CD4-positive, alpha-beta T cell treated with Interleukin-10 for 1 hour (primary cell): ENCODE data around the gene BACE2.

ENCODE experiments used
- DNase-seq: peaks from one replicate; pipeline ENCODE4 v3.0.0-alpha.2; 2020

BACE2 gene

DNA sequence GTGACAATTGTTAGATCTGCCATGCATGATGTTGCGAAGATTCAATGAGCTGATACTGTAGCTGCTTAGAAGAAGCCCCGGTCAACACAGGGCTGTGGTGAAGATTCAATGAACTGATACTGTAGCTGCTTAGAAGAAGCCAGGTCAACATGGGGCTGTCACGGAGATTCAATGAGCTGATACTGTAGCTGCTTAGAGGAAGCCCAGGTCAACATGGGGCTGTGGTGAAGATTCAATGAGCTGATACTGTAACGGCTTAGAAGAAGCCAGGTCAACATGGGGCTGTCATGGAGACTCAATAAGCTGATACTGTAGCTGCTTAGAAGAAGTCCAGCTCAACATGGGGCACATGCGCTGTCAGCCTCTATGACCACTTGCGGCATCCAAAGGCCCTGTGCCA is 18.8 kb upstream of the BACE2 start:
- DNase-seq, result no peak

DNA sequence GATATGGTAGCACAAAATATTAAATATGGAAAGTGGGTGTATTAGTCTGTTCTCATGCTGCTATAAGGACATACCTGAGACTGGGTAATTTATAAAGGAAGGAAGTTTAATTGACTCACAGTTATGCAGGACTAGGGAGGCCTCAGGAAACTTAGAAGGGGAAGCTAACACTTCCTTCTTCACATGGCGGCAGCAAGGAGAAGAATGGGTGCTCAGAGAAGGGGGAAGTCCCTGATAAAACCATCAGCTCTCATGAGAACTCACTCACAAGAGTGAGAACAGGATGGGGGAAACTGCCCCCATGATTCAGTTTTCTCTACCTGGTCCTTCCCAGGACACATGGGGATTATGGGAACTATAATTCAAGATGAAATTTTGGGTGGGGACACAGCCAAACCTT is 15.8 kb upstream of the BACE2 start:
- no peak for DNase-seq

DNA sequence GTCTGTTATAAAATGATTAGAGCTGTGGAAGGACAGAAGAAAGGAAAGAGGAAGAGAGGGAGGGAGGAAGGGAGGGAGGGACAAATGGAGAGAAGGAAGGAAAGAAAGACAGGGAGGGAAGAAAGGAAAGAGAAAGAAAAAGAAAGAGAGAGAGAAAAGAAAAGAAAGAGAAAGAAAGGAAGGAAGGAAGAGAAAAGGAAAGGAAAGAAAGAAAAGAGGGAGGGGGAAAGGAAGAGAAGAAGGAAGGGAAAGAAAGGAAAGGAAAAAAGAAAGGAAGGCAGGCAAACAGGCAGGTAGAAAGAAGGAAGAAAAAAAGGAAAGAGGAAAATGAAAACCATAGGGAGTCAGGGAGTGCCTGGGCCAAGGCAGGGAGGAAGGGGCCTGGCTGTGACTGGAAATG is 14.5 kb upstream of the BACE2 start:
- no peak for DNase-seq

DNA sequence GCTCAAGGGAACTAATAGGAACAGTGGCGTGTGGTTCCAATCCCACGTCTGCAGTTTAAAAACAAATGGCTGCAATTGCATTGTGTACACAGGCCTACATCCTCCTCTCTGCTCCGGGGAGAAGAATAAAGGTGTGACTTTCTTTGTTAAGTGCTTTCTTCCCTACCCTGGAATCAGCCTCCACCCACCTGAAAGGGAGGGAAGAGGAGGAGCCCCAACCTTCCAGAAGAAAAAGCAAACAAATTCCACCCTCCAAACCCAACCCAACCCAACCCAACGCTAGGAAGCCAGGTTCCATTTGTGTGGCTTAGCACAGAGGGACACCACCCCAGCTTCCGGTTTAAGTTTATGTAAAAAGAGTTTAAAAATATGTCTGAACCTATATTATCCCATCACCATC is 11.8 kb upstream of the BACE2 start:
- DNase-seq, result no peak

DNA sequence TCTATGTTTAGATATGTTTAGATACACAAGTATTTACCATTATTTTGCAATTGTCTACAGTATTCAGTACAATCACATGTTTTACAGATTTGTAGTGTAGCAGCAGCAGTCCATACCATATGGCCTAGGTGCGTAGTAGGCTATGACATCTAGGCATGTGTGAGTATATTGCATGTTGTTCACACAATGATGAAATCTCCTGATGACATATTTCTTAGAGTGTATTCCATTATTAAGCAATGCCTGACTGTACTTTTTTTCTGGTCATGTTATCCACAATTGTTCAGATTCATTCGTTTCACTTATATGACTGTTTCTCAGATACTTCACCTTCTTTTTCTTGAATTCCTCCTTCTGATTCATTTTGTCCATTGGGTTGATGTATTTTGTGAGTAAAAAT is 9.9 kb upstream of the BACE2 start:
- DNase-seq, result no peak

DNA sequence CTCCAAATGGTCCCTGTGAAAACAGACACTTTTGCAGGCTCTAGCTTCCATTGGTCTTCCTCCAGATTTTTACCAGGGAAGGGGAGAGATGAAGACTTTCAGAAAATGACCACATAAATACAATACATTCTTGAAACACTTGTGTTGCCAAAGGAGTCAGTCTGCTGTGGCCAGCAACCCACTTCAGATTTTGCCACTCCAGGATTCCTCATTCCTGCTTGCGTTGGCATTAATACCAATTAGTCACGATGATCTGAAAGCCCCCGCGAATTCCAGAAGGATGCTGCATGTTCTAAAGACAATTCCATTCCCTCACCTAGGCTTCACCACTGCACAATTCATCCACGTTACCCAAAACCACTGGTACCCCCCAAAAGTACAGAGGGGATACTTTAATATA is 7.9 kb upstream of the BACE2 start:
- DNase-seq, result no peak

DNA sequence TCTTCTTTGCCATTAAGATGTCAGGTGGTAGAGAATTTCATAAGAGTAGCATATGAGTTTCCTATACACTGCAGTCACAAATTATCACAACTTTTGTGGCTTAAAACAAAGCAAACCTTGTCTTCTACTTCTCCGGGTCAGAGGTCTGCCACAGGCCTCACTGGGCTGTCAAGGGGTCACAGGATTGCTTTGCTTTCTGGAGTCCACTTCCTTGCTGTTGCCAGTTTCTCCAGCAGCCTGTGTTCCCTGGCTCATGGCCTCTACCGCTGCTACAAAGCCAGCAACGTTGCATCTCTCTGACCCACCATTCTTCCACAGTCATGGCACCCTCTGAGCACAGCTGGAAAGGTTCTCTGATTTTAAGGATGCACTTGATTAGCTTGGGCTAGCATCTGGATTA is 6.5 kb upstream of the BACE2 start:
- DNase-seq, result no peak

DNA sequence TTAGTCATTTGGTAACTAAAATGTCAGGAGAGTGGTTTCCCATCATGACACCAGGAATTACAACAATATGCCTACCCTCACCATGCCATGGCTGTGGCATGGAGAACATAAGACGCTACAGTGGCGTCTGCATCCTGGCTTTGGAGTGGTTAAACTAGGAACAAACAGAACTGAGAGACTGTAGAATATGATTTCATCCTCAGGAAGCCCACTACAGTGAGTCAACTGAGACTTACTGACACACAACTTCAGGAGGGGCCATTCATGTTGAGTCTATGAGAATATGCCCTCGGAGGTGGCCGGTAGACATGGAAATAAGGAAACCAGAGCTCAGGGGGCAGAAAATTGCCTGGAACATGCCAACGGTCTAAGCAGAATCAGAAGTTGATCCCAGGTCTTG is 5.9 kb upstream of the BACE2 start:
- no peak for DNase-seq

DNA sequence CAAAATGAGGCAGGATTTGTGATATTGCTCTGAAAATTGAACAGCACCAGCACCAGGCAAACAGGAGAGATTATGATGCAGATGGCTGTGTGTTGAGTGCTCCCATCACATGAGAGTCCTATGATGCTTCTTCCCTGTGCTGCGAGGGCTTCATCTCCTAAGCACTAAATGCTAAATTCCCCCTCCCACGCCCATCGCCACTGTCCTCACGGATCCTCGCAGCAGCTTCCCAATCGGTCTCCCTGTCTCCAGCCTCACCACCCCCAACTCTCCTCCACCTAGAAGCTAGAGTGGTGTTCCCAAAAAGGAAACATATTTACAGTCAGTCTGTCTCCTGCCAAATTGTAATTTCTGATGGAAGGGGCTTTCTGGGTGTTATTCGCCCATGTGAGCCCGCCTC is 4.9 kb upstream of the BACE2 start:
- DNase-seq, result no peak

DNA sequence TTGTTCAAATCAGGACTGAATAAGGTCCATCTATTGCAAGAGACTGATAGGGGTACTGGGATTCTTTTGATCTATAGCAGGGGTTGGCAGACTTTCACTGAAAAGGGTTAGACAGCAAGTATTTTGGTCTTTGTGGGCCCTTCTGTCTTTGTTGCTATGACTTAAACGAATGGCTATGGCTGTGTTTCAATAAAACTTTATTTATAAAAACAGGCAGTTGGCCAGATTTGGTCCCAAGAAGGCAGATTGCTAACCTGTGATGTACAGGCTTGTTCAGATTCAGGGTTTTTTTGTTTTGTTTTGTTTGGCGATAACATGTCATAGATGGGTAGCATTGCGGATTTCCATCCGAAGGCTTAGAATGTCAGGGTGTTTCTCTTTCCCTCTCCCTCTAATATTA is 3.9 kb upstream of the BACE2 start:
- no peak for DNase-seq

DNA sequence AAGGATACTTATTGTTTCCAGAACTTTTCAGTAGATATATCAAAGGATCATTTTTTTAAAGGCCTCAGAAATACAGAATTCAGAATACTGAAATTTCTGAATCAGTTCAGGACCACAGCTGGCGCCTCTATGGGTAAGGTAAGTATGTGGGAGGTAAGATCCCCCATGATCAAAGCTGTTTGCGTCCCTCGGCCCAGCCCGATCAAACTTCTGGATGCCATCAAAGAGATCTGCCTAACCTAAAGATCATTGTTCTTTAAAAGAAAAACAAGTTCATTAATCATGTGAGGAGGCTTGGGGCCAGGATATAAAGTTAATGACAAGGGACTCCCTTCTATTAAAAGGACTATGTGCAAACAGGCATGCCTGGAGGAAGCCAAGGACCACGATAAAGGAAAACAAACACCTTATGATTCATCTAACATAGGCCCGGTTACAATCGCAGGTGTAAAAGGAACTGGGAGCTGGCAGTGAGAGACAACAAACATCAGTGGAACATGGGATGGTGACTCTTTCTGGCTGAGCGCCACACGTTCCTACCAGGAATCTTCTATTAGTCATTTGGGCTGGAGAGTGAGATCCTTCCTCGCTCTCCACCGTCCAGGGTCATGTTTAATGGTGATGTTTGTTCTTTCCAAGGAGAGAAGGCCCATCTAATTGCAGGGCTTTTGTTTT is 2.8 kb upstream of the BACE2 start:
- no peak for DNase-seq

DNA sequence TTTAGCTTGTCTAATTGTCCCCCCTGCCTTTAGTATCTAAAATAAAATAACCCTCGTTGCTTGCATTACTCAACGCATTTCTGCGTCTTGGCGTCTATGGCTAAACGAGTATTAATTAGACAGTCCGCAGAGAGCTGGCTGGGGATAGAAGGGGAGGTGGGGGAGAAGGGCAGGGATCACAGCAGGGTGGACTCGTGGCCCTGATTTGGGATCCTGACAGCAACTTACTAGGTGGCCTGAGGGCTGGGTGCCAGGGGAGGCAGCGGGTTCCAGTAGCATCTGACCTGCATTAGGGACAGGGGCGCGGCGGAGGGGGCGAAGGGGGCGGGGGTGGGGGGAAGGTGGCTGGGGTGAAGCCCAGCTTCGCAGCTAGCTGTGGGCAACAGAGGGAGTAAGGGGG is 1.1 kb upstream of the BACE2 start:
- no peak for DNase-seq

DNA sequence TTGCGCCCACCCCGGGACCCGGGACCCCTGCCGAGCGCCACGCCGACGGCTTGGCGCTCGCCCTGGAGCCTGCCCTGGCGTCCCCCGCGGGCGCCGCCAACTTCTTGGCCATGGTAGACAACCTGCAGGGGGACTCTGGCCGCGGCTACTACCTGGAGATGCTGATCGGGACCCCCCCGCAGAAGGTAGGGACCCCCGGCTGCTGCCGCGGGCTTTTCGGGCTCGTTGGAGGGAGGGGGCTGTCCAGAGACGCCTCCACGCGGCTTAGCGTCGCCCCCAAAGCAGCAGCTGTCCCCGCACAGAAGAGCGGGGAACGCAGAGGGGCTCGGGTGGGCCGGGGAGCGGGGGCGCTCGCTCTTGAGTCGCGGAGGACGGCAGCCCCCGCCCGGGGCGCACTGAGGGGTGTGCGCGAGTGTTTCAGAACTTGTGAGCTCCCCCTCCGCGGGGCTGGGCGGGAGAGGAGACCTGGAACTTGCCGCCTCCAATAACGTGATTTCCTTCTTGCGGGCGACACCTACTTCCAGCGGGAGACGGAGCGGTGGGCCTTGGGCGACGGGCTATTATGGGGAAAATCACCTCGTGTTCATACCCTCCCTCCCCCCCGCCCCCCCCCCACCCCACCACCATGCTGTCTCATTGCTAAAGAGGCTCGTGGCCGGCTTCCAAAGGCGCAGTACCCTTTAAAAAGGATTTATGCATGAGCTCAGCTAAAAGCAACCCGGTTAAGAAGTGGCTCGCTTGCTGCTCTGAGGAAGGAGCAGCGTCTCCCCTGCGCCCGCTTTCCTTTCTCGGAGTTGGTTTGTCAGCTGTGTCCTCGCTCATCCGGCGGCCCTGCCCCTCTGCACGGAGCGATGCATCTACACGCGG is 664 bp downstream of the BACE2 start:
- no peak for DNase-seq

DNA sequence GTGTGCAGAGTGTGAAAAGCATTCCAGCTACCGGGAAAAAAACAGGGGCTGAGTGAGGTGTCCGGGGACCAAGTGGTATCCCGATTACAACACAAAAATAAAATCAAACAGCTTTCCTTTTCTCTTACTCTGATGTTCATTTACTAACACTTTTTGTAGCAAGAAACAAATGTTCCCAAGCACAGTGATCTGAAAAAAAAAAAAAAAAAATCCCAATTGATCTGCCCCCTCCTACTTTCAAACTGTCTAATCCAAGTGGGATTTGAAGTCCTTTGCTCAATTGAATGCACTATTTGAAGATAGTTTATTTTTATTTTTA is 1.3 kb downstream of the BACE2 start:
- DNase-seq, result no peak

DNA sequence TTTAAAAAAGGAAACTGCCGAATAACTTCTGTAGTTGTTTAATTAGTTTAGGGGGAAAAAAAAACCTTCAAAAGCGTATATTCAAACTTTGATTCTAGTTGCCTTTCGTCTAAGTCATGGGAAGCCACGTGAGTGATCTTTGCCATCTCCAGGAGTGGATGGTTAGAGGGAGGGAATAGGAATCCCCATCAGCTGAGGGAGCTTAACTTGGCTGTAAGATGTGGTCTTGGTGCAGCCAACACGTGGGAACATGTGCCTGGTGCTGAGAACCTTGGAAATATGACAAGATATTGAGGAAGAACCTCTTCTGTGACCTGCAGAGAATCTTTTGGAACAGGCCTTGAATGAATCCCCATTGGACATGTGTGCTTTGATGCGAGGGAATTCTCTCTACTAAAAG is 1.7 kb downstream of the BACE2 start:
- DNase-seq, result no peak

DNA sequence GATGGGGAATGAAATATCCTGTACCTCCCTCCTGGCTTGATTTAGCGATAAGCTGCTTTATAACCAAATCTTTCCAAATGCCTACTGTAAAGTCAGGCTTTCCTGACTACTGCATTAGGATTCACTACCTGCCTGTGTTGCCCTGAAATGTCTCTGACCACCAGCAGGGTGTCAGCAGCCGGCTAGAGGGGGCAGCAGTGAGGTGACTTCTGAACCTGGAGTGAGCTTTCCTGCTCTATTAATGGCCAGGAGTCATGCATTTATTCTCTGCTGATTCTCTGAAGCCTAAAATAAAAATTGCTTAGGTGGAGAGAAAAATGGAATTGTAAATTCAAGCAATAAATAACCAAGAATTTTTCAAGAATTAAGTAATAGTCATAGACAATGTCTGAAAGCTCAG is 2.5 kb downstream of the BACE2 start:
- DNase-seq, result no peak

DNA sequence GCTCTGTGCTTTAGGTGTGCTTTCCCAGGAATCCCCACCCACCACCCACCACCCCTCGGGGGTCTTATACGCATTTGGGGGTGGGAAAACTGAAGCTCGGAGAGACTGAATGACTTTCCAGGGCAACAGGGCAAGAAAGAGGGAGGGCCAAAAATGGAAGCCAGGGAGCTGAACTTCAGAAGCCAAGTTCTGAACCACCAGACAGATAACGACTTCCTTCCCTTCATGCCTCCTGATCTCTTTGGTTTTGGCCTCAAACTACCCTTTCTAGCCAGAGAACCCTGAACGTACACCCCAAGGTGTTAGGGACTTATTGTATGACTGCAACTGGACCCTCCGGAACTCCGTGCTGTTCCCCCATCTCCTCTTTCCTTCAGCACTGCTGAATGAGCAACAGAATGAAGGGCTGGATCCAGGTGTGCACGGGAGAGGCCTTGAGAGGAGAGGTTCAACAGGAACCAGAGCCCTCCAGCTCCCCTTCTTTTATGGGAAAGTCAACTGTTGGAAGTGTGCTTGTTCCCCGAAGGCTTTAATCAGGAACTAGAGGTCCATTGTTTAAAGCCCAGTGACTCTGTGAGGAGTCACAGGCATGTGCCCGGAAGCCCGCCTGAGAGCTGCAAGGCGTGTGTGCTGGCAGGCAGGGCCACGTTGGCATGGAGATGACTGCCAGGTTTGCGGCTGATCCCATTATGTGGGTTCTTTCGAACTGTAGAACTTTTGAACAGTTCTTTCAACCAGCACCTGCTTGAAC is 3.1 kb downstream of the BACE2 start:
- no peak for DNase-seq

DNA sequence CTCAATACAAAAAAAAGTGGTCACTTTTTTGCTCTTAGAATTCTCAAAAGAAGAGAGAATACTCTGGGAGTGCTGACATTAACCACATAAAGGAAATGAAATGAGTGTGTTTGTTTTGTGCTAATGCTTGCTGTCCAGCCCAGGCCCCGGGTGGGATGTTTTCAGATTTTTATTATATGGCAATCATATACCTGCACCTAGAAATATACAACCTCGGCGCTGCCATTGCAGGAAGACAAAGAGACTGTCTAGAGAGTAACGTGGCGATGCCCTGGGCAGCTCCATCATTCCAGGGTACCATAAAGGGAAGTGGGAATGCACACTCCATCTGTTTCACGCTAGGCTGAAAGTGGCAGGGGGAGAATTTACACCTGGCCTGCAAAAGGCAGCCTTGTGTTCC is 7.1 kb downstream of the BACE2 start:
- no peak for DNase-seq

DNA sequence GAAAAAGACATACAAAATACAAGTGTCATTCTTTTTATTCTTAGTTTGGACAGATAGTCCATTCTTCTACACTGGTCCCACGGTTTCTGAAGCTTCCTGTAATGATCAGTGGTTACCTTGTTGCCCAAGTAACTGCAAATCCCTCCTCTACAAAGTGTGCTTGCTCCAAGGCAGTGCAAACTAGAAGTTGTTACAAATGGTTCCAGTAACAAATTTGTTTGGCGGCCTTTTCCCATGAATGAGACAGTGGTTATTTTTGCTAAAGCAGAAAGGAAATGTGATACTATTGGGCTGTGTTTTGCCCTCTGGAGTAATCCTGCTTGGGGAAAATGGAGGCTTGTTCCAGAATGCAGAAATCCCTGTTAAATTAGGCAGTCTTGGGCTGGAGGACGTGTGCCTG is 8.9 kb downstream of the BACE2 start:
- no peak for DNase-seq

DNA sequence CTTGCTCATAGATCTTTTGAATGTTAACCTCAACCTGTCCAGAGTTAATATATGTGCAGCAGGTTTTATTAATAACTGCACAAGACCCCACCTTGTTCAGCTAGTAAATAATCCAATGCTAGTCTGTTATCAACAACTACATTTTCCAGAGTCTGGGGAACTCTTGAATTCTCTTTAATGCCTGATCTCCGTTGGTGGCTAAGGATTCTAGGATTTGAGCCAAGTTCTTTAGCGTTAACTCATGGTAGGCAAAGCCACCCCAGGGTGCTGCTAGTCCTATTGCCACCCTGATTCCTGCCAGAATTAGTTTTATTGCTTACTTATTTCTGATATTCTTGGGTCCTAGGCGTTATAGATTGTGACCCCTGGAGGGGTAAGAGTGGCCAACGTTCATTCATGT is 12.8 kb downstream of the BACE2 start:
- no peak for DNase-seq

DNA sequence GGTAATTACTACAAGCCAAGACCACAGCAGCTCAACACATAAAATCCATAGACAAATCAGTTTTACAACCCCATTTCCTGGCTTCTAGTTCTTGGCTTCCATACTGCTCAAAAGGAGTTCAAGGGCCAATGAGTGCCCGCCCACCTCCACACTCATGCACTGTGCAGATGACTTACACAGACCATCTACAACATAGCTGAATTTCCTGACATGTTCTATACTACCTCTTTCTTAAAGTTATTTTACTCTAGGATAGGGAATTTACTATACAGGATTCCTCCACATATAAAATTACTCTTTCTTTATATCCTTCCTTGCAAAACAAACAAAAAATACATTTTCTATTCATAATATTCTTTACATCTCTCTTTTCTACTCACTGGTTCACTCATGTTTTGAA is 14.6 kb downstream of the BACE2 start:
- DNase-seq, result no peak

DNA sequence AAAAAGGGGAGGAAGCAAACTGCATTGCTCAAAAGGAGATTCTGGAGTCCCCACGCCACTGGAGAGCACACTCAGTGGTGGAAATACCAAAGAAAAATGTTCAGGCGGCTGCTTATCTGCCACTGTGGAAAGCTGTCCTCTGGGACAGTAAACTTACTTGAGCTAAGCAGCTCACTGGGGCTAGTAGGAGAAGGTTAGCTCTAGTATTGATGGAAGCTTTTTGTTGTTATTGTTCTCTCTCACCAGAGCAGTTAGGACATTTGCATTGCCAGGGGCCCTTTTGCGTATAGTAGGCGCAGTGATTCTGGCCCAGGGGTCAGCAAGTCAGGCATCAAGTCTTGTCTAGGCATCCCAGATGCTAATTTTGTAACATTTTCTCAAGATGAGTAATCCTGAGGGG is 15.6 kb downstream of the BACE2 start:
- DNase-seq, result no peak

DNA sequence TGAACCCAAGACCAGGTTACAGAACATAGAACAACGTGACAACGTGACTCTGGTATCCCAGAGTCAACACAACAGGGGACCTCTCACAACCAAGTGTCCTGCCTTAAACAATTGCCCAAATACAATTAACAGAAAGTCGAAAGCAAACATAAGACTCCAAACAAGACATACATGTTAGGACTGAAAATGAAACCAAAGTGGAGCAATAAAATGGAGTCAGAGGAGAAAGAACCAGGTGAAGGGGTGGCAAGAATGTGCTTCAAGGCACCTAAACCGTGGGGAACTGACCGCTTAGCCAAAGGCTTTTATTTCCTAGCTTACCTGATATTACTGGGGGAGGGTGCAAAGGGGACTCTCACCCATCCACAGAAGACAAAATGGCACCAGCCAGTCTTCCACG is 17.8 kb downstream of the BACE2 start:
- no peak for DNase-seq
